IMR-90 (cell line): ENCODE data around the gene PSG2.
"Not testable (repeated sequence)": the region's sequence is repeated elsewhere in the genome, so short reads cannot be mapped to it uniquely, and the experiment has no call there.

ENCODE experiments used
- BHLHE40 ChIP-seq: fragments of 150-350 bp; IDR thresholded peaks from 2 replicates; pipeline ENCODE4 v1.6.1; 2016; ENCODE audit warnings: mild to moderate bottlenecking, low read depth, low read length
- CEBPB ChIP-seq: IDR thresholded peaks from 2 replicates; pipeline ENCODE4 v1.6.1; 2012; ENCODE audit warnings: low read depth, low read length, improper control_type of control experiment
- CHD1 ChIP-seq: IDR thresholded peaks from 2 replicates; pipeline ENCODE4 v1.6.1; 2012; ENCODE audit warnings: low read depth, low read length, improper control_type of control experiment
- FOS ChIP-seq: fragments of 150-350 bp; IDR thresholded peaks from 2 replicates; pipeline ENCODE4 v1.6.1; 2016; ENCODE audit warnings: low read depth, low read length
- MAFK ChIP-seq: IDR thresholded peaks from 2 replicates; pipeline ENCODE4 v1.6.1; 2012; ENCODE audit warnings: low read depth, low read length, improper control_type of control experiment
- MXI1 ChIP-seq: IDR thresholded peaks from 2 replicates; pipeline ENCODE4 v1.6.1; 2012; ENCODE audit warnings: low read depth, mild to moderate bottlenecking, low read length, moderate library complexity, borderline replicate concordance
- POLR2A ChIP-seq: IDR thresholded peaks from 2 replicates; pipeline ENCODE4 v1.6.1; 2012; ENCODE audit warnings: mild to moderate bottlenecking, low read depth, low read length
- RAD21 ChIP-seq: IDR thresholded peaks from 2 replicates; pipeline ENCODE4 v1.6.1; 2012; ENCODE audit warnings: low read length, improper control_type of control experiment
- RFX5 ChIP-seq: IDR thresholded peaks from 2 replicates; pipeline ENCODE4 v1.8.0; 2012; ENCODE audit warnings: low read depth, mild to moderate bottlenecking, low read length, moderate library complexity
- SMC3 ChIP-seq: fragments of 150-350 bp; IDR thresholded peaks from 2 replicates; pipeline ENCODE4 v1.6.1; 2016; ENCODE audit warnings: low read depth, mild to moderate bottlenecking, antibody characterized with exemption, low read length, moderate library complexity
- TF ChIP-seq, protein P1 (sequence below): conservative IDR thresholded peaks from 2 replicates; pipeline ENCODE4 v1.5.1; 2012; ENCODE audit warnings: mild to moderate bottlenecking, low read depth, low read length, improper control_type of control experiment
- TF ChIP-seq, protein P2 (sequence below): fragments of 150-350 bp; IDR thresholded peaks from 2 replicates; pipeline ENCODE4 v1.6.1; 2017; ENCODE audit warnings: mild to moderate bottlenecking, antibody characterized with exemption, low read length, low read depth

DNA sequence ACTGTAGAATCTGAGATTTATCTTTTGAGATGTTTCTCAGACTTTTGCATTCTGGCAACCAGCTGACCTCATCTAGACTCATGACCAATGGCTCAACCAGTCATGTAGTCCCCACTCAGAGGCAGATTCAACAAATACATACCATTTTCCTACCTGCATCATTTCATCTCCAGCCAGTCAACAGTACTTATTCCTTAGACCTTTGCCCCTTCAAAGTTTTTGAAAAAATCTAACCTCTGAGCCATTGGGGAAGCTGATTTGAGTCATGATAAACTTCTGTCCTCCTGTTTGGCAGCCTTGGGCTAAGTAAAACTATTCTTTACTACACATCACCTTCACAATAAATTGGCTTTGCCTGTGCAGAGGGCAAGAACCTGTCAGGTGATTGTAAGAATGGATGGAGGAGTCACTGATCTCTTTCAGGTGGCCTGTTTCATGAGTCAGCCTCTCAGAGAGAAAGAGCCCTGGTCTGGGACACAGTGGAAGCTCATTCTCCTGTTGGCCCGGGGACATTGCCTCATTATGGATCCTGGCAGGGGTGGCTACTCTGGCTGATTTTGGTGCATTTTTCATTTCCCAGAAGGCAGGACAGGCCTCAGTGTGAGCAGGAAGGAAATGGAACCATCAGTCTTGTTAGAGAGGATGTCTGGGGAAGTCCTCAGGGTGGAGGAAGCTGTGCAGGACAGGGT, 38.9 kb downstream of the PSG2 start:
- TF ChIP-seq, protein P1, sequence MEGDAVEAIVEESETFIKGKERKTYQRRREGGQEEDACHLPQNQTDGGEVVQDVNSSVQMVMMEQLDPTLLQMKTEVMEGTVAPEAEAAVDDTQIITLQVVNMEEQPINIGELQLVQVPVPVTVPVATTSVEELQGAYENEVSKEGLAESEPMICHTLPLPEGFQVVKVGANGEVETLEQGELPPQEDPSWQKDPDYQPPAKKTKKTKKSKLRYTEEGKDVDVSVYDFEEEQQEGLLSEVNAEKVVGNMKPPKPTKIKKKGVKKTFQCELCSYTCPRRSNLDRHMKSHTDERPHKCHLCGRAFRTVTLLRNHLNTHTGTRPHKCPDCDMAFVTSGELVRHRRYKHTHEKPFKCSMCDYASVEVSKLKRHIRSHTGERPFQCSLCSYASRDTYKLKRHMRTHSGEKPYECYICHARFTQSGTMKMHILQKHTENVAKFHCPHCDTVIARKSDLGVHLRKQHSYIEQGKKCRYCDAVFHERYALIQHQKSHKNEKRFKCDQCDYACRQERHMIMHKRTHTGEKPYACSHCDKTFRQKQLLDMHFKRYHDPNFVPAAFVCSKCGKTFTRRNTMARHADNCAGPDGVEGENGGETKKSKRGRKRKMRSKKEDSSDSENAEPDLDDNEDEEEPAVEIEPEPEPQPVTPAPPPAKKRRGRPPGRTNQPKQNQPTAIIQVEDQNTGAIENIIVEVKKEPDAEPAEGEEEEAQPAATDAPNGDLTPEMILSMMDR = not testable (repeated sequence)
- TF ChIP-seq POLR2A, BHLHE40, SMC3, FOS, RFX5, CHD1, MAFK, CEBPB, MXI1, RAD21: not testable (repeated sequence)
- TF ChIP-seq, protein P2, sequence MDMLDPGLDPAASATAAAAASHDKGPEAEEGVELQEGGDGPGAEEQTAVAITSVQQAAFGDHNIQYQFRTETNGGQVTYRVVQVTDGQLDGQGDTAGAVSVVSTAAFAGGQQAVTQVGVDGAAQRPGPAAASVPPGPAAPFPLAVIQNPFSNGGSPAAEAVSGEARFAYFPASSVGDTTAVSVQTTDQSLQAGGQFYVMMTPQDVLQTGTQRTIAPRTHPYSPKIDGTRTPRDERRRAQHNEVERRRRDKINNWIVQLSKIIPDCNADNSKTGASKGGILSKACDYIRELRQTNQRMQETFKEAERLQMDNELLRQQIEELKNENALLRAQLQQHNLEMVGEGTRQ = not testable (repeated sequence)
